GM12872 (cell line): Measurements from ENCODE around the gene PRICKLE2.

ENCODE experiments used
- CTCF ChIP-seq: IDR thresholded peaks from 3 replicates; pipeline ENCODE4 v1.5.1; 2011; ENCODE audit warnings: low read depth, mild to moderate bottlenecking, low read length, moderate library complexity; ENCODE audit not compliant: insufficient read depth

PRICKLE2 gene

GRCh38 chr3:64237083-64237482, 11.8 kb upstream of the PRICKLE2 start:
- TF ChIP-seq CTCF: no peak

GRCh38 chr3:64235605-64236004, 10.3 kb upstream of the PRICKLE2 start:
- no peak for TF ChIP-seq CTCF

- no peak for TF ChIP-seq CTCF
These were observed 9.3 kb upstream of the PRICKLE2 start for GRCh38 chr3:64234571-64234970.

- no peak for TF ChIP-seq CTCF
These were observed 7.6 kb upstream of the PRICKLE2 start for GRCh38 chr3:64232821-64233220.

GRCh38 chr3:64229903-64230302, 4.6 kb upstream of the PRICKLE2 start:
- no peak for TF ChIP-seq CTCF

- TF ChIP-seq CTCF: no peak
These were observed 2.8 kb upstream of the PRICKLE2 start for GRCh38 chr3:64228110-64228509.

- TF ChIP-seq CTCF: no peak
These were observed 1.5 kb upstream of the PRICKLE2 start for GRCh38 chr3:64226730-64227129.
